Hippocampal formation (tissue), 2 donors: ENCODE data around the gene PCCA.
"Not testable (repeated sequence)": the region's sequence is repeated elsewhere in the genome, so short reads cannot be mapped to it uniquely, and the experiment has no call there.

Experiments used
- DNase-seq, 2 donors: peaks; one replicate each; lab custom pipeline; 2025; lab: John Stamatoyannopoulos, UW

The PCCA gene

GRCh38 chr13:100524688-100525087 is 435.8 kb downstream of the PCCA start:
- DNase-seq, result not testable (repeated sequence)

DNA sequence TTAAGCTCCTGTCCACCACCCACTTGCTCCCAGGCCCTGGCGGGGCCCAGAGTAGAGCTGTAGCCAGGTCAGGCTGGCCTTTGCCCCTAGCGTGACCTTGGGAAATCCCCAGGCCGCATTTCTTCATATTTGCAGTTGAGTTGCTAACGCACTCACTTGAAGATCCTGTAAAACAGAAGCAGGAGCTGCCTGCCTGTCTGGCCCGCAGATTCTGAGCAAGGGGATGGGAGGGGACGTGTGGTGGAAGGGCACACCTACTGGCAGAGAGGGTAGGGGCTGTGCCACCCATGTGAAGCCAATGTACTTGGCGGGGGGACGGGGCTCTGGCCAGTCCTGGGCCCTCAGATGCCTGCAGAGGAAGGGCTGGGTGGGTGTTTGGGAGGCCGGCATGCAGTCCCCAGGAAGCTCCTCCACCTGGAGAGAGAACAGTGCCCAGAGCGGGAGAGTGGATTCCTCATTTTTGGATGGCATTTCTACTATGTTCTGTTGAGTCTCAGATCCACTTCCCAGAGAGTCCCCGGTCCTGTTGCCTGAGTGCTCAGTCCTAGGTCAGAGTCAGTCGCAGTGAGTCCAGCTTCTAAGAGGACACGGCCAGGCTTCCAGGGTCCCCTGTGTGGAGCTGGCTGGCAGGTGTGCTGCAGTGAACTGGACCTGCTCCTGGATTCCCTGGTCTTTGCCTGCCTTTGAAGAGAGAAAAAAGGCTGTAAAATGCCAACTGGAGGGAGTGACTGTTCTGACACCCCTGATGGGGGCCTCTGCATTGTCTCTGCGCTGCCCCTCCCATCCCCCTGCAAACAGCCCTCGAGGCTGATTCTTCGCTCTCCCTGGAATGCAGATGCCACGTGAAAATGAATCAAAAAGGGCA is 436.8 kb downstream of the PCCA start:
- DNase-seq, result no peak

GRCh38 chr13:100526318-100527000 is 437.6 kb downstream of the PCCA start:
- peak in 1 of 2 donors; percentile 24 for DNase-seq

- no peak for DNase-seq
These were observed 438.8 kb downstream of the PCCA start for GRCh38 chr13:100527644-100528043.

DNA sequence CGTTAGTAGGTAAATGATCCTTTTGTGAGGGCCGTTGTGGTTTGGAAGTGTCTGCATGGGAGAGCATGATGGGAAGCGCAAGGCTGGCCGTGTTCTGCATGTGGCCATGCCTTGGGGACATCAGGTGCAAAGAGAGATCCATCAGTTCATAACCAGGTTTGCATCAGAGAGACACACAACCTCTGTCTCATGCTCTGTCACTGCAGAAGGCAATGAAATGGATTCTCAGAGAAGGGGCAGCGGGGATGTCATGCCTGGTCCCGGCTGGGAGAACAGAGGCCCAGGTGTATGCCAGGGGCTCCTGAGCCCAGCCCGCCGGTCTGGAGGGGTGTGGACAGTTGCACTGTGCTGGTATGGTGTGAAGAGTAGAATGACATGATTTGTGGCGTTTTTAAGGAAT is 439.5 kb downstream of the PCCA start:
- no peak for DNase-seq

DNA sequence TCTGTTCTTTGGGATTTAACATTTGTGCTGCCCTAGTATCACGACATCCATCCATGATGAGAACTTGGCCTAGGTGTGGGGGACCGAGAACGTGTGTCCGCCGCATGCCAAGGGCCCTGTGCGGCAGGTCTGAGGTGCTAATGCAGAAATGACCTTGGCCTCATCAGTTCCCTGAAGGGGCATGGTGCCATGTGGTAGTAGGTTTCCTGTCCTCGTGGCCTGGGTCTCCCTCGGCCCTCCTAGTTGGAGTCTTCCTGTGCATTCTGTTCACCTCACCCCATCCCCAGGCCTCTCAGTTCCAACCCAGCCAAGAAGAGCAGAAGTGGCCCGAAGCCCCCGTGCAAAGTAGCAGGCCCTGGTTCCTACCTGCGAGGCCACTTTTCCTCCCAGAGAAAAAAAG is 439.9 kb downstream of the PCCA start:
- no peak for DNase-seq

DNA sequence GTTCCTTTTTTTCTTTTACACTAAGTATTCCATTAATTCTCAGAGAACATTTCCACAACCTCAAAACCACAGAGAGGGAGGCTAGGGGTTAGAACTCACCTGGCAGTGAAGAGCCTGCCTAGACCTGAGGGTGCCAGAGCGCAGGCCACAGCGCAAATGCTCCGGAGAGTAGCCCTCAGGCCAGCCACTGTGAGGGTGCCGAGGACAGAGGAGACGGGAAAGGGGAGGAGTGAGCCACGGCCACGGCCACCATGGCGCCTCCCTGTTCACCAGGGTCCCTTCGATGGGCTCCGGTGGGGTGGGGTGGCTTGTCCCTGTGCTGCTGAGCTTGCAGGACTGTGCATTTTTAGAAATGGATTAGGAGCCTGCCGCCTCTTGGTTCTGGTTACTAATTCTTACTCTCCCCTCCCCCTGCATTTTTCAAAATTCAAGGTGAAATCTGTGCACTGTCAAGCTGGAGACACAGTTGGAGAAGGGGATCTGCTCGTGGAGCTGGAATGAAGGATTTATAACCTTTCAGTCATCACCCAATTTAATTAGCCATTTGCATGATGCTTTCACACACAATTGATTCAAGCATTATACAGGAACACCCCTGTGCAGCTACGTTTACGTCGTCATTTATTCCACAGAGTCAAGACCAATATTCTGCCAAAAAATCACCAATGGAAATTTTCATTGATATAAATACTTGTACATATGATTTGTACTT is 440.9 kb downstream of the PCCA start:
- DNase-seq, result no peak

DNA sequence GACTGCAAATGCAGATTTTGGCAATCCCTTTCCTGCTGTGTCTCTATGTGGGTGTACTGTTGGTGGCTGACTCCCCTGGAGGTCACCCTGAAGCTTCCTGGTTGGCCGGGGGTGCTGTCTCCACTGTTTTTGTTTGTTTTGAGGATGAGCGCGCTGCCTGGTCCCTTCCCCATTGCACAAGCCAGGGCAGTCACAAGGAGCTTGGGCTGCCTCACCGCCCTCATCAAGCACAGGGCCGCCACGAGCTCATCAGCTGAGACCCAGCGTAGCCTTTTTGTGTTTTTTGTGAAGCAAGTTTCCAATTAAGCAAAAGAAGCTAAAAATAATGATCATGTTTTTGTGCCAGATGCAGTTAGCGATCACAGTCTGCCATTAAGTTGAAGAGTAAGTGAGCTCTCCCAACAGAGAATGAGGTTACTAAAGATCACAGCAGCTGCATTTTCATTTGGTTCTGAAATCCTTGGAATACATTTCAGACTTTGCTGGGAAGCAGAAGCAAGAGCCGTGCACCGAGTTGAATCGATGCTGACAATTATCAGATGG is 441.8 kb downstream of the PCCA start:
- DNase-seq, result peak in 1 of 2 donors; percentile 54

- DNase-seq, result no peak
These were observed 443.3 kb downstream of the PCCA start for GRCh38 chr13:100532090-100532766.

DNA sequence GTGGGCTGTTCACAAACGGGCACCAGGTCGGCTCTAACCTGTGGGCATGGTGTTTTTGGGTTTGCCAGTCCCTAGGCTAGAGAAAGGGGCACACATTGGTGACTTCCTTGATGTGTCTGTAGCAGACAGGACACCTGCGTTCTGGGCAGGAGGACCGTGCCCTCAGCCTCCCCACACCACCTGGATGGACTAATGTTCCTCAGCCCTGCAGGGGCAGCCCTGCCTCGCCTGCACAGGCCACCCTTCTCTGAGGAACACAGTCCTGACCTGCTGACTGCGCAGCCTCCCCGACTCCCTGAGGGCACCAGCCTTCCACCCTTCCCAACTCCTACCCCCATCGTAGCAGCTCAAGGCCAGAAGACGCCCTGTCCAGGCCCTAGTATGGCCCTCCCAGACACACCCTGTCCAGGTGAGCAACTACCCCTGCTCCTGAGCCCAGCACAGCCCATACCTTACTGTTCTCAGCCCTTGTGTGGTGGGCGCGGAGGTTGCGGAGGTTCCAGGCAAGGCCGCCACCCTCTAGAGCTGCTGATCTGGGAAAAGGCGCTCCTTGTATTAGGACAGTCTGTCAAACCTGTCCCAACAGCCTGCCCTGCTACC is 444.0 kb downstream of the PCCA start:
- no peak for DNase-seq

DNA sequence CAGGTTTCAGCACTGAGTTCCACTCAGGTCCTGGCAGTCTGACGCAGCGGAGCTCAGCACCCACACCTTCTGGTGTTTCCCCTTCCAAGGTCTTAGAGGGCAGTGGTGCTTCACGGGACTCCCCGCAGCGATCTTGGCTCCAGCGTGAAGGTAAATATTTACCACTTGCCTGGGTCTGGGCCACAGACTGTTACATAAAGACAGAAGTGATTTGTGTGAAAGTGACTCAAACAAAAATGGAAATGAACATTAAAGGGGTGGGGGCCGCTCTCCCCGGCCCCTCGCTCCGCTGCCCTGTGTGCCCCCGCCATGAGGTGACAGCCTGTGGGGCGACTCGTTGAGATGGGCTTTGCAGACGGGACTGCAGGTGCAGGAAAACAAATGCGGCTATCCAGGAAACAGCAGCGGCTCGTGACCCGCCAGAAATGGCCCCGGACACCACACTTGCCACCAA is 444.7 kb downstream of the PCCA start:
- DNase-seq, result no peak

- no peak for DNase-seq
These were observed 445.4 kb downstream of the PCCA start for GRCh38 chr13:100534147-100534843.

- DNase-seq, result no peak
These were observed 446.0 kb downstream of the PCCA start for GRCh38 chr13:100534911-100535310.

DNA sequence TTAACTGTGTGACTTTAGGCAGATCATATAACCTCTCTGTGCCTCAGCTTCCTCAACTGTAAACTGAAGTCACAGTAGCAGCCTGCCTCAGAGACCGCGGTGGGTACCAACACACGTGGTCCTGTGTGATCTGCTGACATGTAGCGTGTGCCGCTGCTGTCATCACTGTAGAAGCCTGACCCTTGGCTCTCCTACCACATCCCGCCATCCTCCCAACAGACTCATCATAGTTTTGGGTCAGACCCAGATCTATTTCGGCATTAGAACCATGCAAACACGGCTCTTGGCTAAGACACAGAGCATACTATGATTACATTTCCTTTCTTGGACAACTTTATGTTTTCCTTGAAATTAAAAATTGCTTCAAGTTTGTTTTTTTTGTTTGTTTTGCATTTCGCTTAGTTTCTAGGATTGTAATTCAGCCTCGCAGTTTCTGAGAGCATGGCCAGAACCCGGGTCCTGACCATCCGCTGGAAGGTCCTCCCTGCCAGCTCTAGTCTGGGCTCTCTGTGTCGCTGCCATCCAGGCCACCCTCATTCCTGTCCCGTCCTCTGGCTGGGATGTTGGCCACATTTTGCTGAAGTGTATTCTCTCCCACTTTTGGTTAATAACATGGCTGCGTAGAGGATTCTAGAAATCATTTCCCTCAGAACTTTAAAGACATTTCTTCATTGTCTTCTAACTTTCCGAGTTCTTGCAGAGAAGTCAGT is 446.7 kb downstream of the PCCA start:
- DNase-seq, result no peak

DNA sequence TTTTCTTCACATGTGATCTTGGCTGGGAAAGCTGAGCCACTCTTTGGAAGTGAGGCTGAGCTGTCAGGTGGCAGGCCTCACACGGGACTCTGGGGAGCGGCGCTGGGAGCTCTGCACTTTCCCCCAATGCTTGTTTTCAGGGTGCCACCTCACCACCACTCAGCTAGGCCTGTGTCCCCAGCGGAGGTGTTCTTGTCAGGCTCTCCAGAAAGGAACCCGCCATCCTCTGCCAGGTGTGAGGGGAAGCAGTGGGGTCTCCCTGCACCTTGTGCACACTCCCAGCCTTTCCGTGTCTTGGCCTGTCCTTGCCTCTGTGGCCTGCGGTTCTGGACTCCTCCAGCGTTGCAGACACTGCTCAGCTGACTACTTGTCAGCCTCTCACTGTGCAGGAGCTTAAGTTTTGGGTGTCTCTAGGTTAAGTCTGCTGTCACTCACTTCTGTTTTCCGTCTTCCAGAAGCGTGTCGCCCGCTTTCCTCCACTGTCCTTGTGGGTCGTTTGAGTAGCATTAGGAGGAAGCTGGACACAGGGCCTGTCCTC is 447.8 kb downstream of the PCCA start:
- no peak for DNase-seq

GRCh38 chr13:100537486-100537885 is 448.6 kb downstream of the PCCA start:
- DNase-seq, result no peak

- DNase-seq, result no peak
These were observed 449.1 kb downstream of the PCCA start for GRCh38 chr13:100537951-100538462.

DNA sequence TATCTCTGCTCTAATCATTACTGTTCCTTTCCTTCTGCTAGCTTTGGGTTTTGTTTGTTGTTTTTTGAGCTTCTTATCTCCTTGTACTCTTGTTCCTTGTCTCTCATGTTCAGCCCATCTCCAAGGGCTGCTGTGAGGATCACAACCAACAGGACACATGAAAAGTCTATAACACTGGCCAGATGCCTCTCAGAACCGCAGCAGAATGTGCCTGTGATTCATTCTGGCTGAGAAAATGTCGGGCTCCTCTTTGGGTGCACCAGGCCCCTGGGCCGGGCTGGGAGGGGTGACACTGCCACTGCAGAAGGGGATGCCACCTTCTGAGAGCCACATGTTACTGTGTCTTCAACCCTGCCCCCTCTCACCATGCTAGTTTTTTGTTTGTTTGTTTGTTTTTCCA is 451.7 kb downstream of the PCCA start:
- no peak for DNase-seq
